Neural progenitor cell (in vitro differentiated cells): ENCODE measurements around the gene COA8.

Source experiments
- CTCF ChIP-seq: fragments of 200-600 bp; sonication (generic); IDR thresholded peaks from 2 replicates; pipeline ENCODE4 v1.5.1; 2017; ENCODE audit warnings: antibody characterized with exemption, mild to moderate bottlenecking
- EZH2 ChIP-seq: fragments of 200-600 bp; sonication (generic); IDR thresholded peaks from 2 replicates; pipeline ENCODE4 v1.6.1; 2017; ENCODE audit warnings: antibody characterized with exemption, mild to moderate bottlenecking, moderate library complexity
- EZH2phosphoT487 ChIP-seq: fragments of 200-600 bp; sonication (generic); IDR thresholded peaks from 2 replicates; pipeline ENCODE4 v1.6.1; 2017; ENCODE audit warnings: antibody characterized with exemption

GRCh38 chr14:103537175-103537990 lies 25.4 kb upstream of the COA8 start:
- TF ChIP-seq EZH2 (no peak), CTCF (no peak), EZH2phosphoT487 (no peak)
